HG02852 (cell line): Measurements from ENCODE around the gene CCDC106.

Experiments
- ATAC-seq: cut with Tn5 transposase; IDR thresholded peaks from one replicate; pipeline ENCODE4 v1.9.1; 2021; ENCODE audit warnings: mild to moderate bottlenecking, moderate library complexity; ENCODE audit not compliant: unreplicated experiment

Gene CCDC106

DNA sequence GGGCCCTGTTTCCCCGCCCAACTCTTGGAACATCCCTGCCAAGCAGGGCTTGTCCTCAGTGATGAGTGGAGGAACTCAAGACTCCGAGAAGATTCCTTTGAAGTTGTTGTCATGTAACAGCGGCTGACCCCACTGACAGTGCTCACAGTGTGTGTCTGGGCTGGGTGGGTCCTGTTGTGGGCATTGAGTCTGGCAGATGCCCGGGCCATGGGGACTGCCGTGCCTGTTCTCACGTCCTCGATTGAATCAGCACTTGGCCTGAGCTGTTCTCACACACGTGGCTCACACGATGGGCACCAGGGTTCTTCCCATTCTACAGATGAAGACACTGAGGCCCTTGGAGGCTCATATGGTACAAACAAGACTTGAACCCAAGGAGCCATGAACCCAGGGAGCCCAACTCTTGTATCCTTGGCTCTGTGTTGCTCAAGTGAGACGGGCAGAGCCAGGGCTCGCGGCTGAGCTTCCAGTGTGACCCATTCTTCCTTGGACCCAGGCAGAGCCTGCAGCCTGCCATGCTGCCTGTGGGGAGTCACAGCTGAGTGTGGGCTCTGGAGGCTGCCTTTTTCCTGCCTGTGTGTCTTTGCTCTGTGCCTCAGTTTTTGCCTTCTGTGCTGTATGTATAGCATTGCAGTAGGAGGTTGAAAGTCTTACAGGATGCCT is 18.5 kb downstream of the CCDC106 start:
- no peak for ATAC-seq

DNA sequence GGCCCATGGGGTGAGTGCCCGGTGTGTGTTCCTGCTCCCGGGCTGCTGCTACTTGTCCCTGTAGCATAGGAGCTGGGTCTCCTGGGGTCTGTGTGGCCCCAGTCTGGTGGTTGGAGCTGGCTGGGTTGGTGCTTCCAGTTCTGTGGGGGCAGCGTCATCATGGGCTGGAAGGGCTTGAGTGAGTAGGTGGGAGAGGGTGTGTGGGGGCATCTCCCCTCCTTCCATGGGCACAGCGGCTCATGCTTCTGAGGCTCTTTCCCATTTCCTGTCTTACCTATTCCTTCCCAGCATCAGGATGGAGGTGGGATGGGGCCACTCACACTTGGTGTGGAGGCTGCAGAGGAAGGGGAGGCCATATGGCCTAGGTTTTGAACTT is 19.0 kb downstream of the CCDC106 start:
- ATAC-seq = no peak

DNA sequence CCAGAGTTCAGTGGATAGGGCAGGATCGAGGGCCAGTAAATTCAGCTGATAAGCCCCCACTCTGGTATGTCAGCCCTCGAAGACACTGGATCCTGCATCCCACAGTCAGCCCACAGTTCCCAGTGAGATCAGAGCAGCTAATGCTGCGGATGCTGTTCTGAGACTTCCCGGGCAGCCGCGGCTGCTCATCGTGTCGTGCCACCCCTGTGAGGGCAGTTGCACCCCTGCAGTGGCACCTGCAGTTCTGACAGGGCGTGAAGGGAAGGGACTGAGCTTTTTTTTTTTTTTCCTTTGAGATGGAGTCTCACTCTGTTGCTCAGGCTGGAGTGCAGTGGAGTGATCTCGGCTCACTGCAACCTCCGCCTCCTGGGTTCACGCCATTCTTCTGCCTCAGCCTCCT is 19.5 kb downstream of the CCDC106 start:
- ATAC-seq = no peak

DNA sequence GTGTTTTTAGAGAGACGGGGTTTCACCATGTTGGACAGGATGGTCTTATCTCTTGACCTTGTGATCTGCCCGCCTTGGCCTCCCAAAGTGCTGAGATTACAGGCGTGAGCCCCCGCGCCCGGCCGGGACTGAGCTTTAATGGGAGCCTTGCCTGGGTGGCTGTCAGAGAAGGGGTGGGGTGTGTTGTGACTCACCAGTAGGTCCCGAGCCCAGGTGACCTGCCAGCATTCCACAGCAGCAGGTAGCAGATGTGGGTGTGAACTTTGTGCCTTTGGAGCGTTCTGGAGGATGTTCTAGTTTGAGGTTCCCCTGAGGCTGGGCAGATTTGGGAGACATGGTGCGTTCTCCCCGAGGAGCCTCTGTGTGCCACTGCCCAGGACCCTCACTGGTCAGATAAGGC is 19.9 kb downstream of the CCDC106 start:
- no peak for ATAC-seq

DNA sequence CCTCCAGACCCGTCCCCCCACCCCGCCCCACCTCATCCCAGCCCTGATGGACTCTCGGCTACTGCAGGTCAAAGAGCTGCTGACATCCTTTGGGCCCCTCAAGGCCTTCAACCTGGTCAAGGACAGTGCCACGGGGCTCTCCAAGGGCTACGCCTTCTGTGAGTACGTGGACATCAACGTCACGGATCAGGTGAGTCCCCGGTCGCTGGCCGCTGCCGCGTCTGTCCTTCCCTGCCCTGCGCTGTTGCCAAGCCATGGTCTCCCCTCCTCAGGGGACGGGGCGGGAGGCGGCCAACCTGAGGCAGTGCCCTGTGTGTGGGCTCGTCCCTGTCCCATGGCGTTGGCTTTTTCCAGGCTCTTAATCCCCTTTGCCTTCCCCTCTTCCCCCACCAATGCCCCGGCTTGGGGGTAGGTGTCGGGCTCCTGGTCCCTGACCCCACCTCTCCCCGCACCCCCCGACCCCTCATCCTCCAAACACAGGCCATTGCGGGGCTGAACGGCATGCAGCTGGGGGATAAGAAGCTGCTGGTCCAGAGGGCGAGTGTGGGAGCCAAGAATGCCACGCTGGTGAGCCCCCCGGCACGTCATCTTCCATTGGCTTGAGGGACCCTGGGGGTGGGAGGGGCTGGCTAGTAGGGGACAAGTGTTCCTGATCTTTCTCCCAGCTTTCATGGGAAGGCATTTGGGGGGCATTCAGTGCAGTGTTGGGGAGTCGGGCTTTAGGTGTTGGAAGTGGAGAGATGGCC is 20.8 kb downstream of the CCDC106 start:
- no peak for ATAC-seq

DNA sequence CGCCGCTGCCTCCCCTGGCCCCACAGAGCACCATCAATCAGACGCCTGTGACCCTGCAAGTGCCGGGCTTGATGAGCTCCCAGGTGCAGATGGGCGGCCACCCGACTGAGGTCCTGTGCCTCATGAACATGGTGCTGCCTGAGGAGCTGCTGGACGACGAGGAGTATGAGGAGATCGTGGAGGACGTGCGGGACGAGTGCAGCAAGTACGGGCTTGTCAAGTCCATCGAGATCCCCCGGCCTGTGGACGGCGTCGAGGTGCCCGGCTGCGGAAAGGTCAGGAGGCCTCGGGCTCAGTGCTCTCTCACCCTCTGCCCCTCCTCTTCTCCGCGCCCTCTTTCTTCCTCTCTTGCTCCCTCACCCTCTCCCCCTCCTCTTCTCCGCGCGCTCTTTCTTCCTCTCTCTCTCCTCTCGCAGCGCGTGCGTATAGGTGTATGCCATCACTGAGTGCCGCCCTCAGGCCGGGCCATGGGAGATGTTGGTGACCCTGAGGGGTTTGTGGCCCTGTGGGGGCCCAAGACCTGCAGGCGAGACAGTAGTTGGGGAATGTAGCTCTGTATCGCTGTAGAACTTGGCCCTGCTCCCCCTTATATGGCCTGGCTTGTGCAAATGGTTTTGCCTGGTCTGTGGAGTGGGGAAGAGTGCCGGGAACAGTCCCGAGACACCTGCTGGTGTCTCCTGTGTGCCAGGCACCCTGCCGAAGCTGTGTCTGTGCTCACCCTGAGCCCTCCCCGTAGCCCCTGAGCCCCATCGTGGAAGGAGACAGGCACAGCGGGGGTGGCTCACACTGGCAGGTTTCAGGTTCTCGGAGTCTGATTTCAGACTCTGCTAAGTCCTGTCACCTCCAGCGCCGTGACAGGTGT is 21.6 kb downstream of the CCDC106 start:
- ATAC-seq = no peak

DNA sequence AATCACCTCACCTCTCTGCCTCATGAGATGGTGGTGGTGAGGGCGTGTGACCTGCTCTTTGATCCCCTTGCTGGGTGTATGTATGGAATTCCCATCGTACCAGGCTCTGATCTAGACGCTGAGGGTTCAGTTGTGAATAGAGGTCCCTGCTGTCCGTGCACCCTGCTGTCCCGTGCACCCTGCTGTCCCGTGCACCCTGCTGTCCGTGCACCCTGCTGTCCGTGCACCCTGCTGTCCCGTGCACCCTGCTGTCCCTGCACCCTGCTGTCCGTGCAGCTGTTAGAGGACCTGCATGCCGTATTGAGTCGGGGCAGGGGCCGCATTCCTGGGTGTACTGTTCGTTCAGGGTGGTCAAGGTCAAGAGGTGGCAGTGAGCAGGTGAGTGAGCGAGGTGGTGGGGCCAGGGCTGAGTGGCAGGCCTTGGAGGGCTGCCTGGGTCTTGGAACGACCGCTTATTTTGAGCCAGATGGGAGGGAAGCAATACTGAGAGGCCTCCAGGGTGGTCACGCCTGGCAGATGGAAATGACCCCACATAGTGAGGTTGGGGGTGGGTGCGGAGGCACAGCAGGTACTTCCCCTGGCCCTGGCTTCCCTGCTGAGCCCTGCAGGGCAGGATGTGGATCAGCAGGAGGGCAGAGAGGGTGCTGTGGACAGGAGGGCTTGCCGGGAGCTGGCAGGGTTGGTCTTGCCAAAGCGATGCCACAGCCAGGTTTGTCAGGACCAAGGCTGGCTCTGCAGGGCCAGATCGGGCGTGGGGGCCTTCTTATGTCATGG is 22.5 kb downstream of the CCDC106 start:
- no peak for ATAC-seq

DNA sequence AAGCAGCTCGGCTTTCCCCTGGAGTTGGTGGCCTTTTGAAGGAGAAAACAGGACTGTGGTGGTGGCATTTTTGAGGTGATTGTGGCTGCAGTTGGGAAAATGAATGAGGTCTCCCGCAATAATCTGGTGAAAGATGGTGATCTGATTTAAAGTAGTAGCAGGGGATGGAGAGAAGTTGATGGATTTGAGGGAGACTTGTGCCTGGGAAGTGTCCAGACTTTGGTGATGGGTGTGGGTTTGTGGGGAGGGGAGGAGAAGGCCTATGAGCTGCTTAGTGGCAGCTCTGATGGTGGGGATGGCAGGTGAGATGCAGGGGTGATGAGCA is 23.0 kb downstream of the CCDC106 start:
- ATAC-seq = no peak

DNA sequence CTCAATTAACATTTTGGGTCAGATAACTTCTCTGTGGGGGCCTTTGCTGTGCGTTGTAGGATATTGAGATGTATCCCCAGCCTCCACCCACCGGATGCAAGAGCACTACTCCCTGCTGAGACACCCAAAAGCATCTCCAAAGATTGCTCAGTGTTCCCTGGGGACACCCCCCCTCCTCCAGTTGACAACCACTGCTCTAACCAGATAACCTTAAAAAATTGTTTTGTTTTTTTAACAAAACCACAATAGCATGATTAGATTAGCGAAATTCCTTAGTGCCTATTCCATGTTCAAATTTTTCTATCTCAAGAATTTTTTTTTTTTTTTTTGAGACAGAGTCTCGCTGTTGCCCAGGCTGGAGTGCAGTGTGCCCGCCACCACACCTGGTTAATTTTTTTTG is 24.4 kb downstream of the CCDC106 start:
- ATAC-seq = no peak

DNA sequence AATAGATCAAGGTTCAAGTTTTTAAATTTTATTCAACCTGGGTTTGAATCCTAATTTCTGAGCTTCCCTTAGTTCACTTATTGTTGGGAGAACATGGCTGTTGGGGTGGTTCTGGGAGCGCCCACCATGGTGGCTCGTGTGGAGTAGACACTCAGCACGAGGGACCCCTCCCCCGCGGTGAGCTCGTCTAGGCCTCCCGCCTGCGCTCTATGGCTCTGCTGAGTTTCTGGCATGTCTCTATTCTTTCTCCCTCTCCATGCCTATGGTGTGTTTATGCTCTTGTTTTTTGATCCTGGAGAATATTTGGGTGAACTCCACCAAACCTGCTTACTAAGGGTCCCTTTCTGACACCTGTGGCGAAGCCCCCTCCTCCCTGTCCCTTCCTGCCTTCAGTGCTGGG is 25.5 kb downstream of the CCDC106 start:
- no peak for ATAC-seq

DNA sequence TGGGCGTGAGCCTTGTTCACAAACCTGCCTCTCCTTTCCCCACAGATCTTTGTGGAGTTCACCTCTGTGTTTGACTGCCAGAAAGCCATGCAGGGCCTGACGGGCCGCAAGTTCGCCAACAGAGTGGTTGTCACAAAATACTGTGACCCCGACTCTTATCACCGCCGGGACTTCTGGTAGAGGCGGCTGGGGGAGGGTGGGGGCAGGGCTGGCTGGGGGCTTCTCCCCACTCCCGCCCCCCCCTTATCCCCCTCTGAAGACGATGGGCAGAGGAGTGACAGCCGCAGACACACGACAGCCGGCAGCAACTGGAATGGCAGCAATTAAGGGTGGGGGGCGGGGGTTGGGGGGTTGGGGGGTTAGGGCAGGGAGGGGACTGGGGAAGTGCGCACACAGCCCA is 25.9 kb downstream of the CCDC106 start:
- no peak for ATAC-seq

DNA sequence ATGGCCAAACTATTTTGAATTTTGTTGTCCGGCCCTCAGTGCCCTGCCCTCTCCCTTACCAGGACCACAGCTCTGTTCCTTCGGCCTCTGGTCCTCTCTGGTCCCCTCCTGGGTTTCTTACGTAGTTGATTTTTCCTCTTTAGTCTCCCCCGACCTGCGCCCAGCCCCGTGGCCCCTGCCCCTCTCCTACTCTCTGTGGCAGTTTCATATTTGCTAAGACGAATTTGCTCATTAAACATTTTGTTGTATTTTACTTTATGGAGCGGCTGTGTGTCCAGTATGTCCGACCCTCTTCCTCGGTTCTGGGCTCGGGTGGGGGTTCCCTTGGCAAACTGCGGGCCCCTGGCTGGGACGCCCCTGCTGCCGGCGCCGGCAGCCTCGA is 26.4 kb downstream of the CCDC106 start:
- no peak for ATAC-seq

DNA sequence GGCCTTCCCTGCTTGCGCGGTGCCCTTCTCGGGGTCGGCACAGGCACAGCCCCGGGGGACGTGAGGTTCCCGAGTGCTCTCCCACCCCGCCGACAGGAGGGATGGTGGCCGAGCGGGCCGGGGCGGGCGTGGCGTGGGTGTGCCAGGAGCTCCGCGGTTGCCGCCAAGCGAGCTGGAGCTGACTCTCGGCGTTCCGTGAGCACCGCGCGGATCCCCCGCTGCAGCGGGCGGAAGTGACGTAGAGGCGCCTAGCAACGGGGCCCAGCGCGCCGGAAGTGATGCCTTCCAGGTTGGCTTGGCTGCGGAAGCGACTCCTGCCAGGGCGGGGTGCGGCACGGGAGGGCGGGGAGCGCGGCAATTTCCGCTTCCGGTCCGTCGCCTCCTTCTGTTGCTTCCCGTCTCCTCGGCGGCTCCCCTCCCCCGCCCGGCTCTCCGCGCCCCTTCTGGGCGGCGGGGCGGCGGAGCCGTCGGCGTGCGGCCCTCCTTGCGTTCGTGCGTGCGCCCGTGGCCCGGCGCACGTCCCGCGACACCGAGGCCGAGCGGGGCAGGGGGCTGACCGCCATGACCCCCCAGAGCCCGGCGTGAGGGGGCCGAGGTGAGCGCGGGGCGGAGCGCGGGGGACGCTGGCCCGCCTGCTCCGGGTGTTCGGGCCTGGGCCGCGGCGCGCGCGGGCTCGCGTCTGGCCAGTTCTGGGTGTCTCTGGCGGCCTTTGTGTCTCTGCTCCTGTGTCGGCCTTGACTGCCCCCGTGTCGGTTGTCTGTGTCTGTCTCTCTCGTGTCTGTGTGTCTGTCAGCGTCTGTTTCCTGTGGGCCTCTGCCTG is 27.0 kb downstream of the CCDC106 start, which contains the start of gene EPN1:
TSS of gene EPN1 (plus strand) at position 386 of the 820 bp plus-strand sequence. CDS start 3,402 bp downstream, outside the sequence.
- peak; percentile 62 for ATAC-seq

DNA sequence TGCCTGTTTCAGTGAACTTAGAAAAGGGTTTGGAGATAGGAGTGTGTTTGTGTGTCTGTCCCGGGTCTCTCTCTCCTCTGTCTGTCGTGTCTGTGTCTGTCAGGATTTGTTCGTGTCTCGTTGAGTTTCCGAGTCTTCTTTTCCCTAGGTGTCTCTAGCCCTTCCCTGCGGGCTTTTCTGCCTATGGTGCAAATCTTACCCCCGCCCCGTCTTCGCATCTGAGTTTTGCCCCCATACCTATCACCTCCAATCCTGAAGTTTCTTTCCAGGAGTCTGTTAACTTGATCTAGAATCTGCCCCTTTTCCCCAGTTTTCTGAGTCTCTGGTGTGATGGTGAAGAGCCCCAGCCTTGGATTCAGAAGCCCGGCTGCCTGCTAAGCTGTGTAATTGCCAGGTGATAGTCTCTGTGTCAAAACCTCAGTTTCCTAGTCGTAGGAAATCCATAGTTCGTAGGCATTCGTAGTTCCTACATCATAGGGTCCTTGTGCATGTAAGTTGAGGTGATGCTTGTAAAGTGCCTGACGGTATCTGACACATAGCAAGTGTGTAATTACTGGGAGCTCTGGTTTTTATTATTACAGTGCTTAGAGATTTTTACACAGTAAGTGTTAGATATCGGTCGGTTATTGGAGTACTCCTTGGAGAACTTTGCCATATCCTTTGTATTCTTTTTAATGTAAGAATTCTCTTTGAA is 27.8 kb downstream of the CCDC106 start:
- ATAC-seq = no peak

DNA sequence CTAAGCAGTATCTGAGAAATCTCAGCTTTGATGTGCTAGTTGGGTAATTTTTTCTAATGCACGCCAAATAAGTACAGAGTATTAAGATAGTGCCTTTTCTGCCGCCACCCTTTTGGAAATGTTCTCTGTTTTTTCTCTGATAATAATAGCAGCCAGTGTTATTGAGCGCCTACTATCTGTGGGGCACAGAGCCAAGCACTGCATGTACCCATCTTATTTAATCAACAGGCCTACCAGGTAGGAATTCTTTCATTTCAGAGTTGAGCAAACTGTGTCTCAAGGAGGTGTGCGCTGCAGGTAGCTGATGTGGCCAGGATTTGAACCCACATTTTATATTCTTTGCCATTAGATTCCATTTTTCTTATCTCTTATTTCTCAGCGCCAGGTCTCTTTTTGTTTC is 28.4 kb downstream of the CCDC106 start:
- no peak for ATAC-seq

DNA sequence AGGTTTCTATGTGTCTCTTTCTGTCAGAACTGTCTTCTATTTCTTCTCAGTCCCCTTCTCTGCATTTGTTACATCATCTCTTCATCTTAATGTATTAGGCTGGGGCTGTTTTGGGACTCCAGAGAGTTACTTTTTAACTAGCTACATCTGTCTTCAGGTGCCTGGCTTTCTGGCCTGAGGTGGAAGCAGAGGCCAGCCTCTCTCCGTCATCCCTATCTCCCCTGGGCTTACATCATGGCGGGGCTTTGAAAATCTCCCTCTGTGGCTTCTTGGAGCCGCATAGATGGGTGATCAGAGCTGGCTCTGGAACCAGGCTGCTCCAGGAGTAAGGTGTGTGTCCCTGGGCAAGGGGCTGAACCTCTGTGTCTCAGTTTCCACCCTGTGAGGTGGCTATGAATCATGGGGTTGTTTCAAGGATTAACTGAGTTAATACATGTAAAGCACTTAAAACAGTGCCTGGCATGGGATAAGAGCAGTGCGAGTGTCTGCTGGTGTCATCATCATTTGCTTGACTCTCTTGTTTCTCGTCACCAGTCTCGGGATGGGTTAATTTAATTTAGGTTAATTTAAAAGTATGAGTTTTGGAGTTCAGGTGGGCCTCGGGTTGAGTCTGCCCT is 29.0 kb downstream of the CCDC106 start:
- ATAC-seq = no peak

DNA sequence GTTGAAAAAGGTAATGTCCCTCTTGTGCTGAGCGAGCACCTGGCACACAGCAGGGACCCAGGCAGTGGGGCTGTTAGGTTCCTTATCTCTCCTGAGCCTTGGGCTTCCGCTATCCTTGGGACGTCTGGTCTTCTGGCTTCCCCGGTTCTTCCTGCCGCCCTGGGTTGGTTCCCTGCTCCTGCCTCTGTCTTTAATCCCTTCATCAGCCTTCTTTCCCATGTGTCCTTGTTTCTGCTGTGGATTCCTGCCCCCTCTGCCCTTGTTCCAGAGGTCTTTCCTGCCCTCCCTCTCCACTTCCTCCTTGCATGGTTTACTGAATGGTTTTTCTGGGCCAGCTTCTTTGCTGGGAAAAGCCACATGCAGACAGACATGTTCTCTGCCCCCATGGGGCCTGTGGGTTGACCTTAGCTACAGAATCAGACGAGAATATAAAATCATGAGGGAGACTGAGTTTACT is 29.6 kb downstream of the CCDC106 start:
- no peak for ATAC-seq

DNA sequence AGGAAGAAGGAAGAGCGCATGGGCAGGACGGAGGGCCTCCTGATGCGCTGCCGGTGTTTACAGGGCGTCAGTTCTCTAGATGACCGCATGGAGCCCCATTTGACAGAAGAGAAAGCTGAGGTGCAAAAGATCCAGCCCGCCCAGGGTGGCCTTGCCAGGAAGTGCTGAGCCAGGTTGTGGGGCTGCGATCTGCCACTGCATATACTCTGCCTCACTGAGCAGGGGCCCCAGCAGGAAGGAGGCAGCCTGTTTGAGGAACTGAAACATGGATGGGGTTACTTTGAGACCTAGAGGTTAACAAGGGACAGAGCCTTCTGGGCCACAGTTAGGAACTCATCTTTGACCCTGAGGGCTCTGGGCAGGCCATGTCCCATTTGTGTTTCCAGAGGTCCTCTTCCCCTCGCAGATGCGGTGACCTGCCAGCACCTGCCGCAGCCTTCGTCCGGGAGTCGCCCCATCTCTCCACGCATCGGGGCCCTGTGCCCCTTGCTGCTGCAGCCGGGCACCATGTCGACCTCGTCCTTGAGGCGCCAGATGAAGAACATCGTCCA is 30.2 kb downstream of the CCDC106 start:
- peak; percentile 68 for ATAC-seq
